ENCODE measurements around the gene NUDT19. TPM values are rescaled to one million over a fixed set of nuclear protein-coding genes. Genes with fewer than 3 reads are reported as not detected.
"Not testable (repeated sequence)": the region's sequence is repeated elsewhere in the genome, so short reads cannot be mapped to it uniquely, and the experiment has no call there.

The NUDT19 gene
- polyA plus RNA-seq (2013, experiment 1 of 2), result 2.5 TPM
- polyA plus RNA-seq (2013, experiment 2 of 2), result 3.8 TPM

GRCh38 chr19:32691291-32691951 is at the start of gene NUDT19:
NUDT19 (plus strand) TSS chr19:32691821; CDS start chr19:32691961, 140 bp downstream.
- H3K4me3 ChIP-seq (ENCODE audit: low read length), result peak within 1 kb of the TSS; percentile 62
- H3K9me3 ChIP-seq (ENCODE audit: insufficient read depth, low read depth, low read length), result no peaks in the 10 kb centered on the region
- 24% methylated on average over 32 of the region's 32 CpGs for WGBS
- peak within 1 kb of the TSS; percentile 75 for H3K9ac ChIP-seq (ENCODE audit: low read depth, low read length)
- H3K4me1 ChIP-seq (ENCODE audit: insufficient read depth, low read length), result peaks cover 3% of the 10 kb centered on the region; the same call in 1 of the 2 replicates
- H3K27ac ChIP-seq (ENCODE audit: low read depth, low read length), result no peak within 1 kb of the TSS
- H3K27me3 ChIP-seq (ENCODE audit: insufficient read depth, low read length), result peaks cover 22% of the 10 kb centered on the region
- no peaks in the 10 kb centered on the region for H3K36me3 ChIP-seq (ENCODE audit: insufficient read depth, low read length)

GRCh38 chr19:32642771-32643170 is 48.9 kb upstream of the NUDT19 start:
- Histone ChIP-seq H3K36me3 (ENCODE audit: insufficient read depth, low read length) (peaks cover 77% of the 10 kb centered on the region), H3K27ac (ENCODE audit: low read depth, low read length) (no peak overlapping the region), H3K4me1 (ENCODE audit: insufficient read depth, low read length) (no peaks in the 10 kb centered on the region), H3K9ac (ENCODE audit: low read depth, low read length) (no peak overlapping the region), H3K4me3 (ENCODE audit: low read length) (no peak overlapping the region), H3K27me3 (ENCODE audit: insufficient read depth, low read length) (no peaks in the 10 kb centered on the region), H3K9me3 (ENCODE audit: insufficient read depth, low read depth, low read length) (no peaks in the 10 kb centered on the region)
- WGBS, result 97% methylated on average over 11 of the region's 12 CpGs

- Histone ChIP-seq H3K36me3 (ENCODE audit: insufficient read depth, low read length) (peaks cover 64% of the 10 kb centered on the region), H3K4me3 (ENCODE audit: low read length) (no peak overlapping the region), H3K27me3 (ENCODE audit: insufficient read depth, low read length) (no peaks in the 10 kb centered on the region), H3K9ac (ENCODE audit: low read depth, low read length) (no peak overlapping the region), H3K4me1 (ENCODE audit: insufficient read depth, low read length) (no peaks in the 10 kb centered on the region), H3K9me3 (ENCODE audit: insufficient read depth, low read depth, low read length) (no peaks in the 10 kb centered on the region), H3K27ac (ENCODE audit: low read depth, low read length) (no peak overlapping the region)
- WGBS, result 95% methylated on average over 6 of the region's 6 CpGs
Measured at GRCh38 chr19:32646556-32646955, 45.1 kb upstream of the NUDT19 start.

- H3K27ac ChIP-seq (ENCODE audit: low read depth, low read length), result no peak overlapping the region
- 0 out of 2 replicates have a peak, but pooled peaks cover 3% of the 10 kb centered on the region for H3K4me1 ChIP-seq (ENCODE audit: insufficient read depth, low read length)
- 96% methylated on average over 8 of the region's 8 CpGs for whole genome bisulfite sequencing
- no peak overlapping the region for H3K9ac ChIP-seq (ENCODE audit: low read depth, low read length)
- H3K36me3 ChIP-seq (ENCODE audit: insufficient read depth, low read length), result peaks cover 56% of the 10 kb centered on the region
- H3K9me3 ChIP-seq (ENCODE audit: insufficient read depth, low read depth, low read length), result no peaks in the 10 kb centered on the region
- H3K4me3 ChIP-seq (ENCODE audit: low read length), result no peak overlapping the region
- H3K27me3 ChIP-seq (ENCODE audit: insufficient read depth, low read length), result no peaks in the 10 kb centered on the region
Measured at GRCh38 chr19:32647361-32647760, 44.3 kb upstream of the NUDT19 start.

- WGBS, result 91% methylated on average over 11 of the region's 11 CpGs
- H3K9ac ChIP-seq (ENCODE audit: low read depth, low read length), result no peak overlapping the region
- no peak overlapping the region for H3K4me3 ChIP-seq (ENCODE audit: low read length)
- H3K27ac ChIP-seq (ENCODE audit: low read depth, low read length), result no peak overlapping the region
- peaks cover 33% of the 10 kb centered on the region for H3K36me3 ChIP-seq (ENCODE audit: insufficient read depth, low read length)
- H3K4me1 ChIP-seq (ENCODE audit: insufficient read depth, low read length), result 0 out of 2 replicates have a peak, but pooled peaks cover 3% of the 10 kb centered on the region
- H3K27me3 ChIP-seq (ENCODE audit: insufficient read depth, low read length), result no peaks in the 10 kb centered on the region
- H3K9me3 ChIP-seq (ENCODE audit: insufficient read depth, low read depth, low read length), result no peaks in the 10 kb centered on the region
Measured at GRCh38 chr19:32649751-32650150, 41.9 kb upstream of the NUDT19 start.

- H3K27me3 ChIP-seq (ENCODE audit: insufficient read depth, low read length), result no peaks in the 10 kb centered on the region
- no peak overlapping the region for H3K4me3 ChIP-seq (ENCODE audit: low read length)
- H3K36me3 ChIP-seq (ENCODE audit: insufficient read depth, low read length), result peaks cover 41% of the 10 kb centered on the region
- H3K9me3 ChIP-seq (ENCODE audit: insufficient read depth, low read depth, low read length), result no peaks in the 10 kb centered on the region
- WGBS, result 96% methylated on average over 5 of the region's 5 CpGs
- 0 out of 2 replicates have a peak, but pooled peaks cover 3% of the 10 kb centered on the region for H3K4me1 ChIP-seq (ENCODE audit: insufficient read depth, low read length)
- no peak overlapping the region for H3K27ac ChIP-seq (ENCODE audit: low read depth, low read length)
- no peak overlapping the region for H3K9ac ChIP-seq (ENCODE audit: low read depth, low read length)
Measured at GRCh38 chr19:32650671-32651070, 41.0 kb upstream of the NUDT19 start.

GRCh38 chr19:32651729-32652140 is 39.9 kb upstream of the NUDT19 start:
- Histone ChIP-seq H3K36me3 (ENCODE audit: insufficient read depth, low read length) (peaks cover 44% of the 10 kb centered on the region), H3K4me3 (ENCODE audit: low read length) (no peak overlapping the region), H3K27ac (ENCODE audit: low read depth, low read length) (no peak overlapping the region), H3K4me1 (ENCODE audit: insufficient read depth, low read length) (0 out of 2 replicates have a peak, but pooled peaks cover 3% of the 10 kb centered on the region), H3K9ac (ENCODE audit: low read depth, low read length) (no peak overlapping the region), H3K27me3 (ENCODE audit: insufficient read depth, low read length) (no peaks in the 10 kb centered on the region), H3K9me3 (ENCODE audit: insufficient read depth, low read depth, low read length) (no peaks in the 10 kb centered on the region)
- WGBS, result 60% methylated on average over 7 of the region's 8 CpGs

GRCh38 chr19:32652331-32652730 is 39.3 kb upstream of the NUDT19 start:
- not testable (repeated sequence) for H3K4me3 ChIP-seq (ENCODE audit: low read length); H3K9ac ChIP-seq (ENCODE audit: low read depth, low read length)
- WGBS, result 93% methylated on average over 13 of the region's 13 CpGs

GRCh38 chr19:32652894-32653598 is 38.6 kb upstream of the NUDT19 start:
- H3K27me3 ChIP-seq (ENCODE audit: insufficient read depth, low read length), result no peaks in the 10 kb centered on the region
- no peak overlapping the region for H3K4me3 ChIP-seq (ENCODE audit: low read length)
- H3K27ac ChIP-seq (ENCODE audit: low read depth, low read length), result peak overlapping the region; percentile 30; the same call in 1 of the 2 replicates
- H3K9me3 ChIP-seq (ENCODE audit: insufficient read depth, low read depth, low read length), result no peaks in the 10 kb centered on the region
- H3K9ac ChIP-seq (ENCODE audit: low read depth, low read length), result no peak overlapping the region
- H3K36me3 ChIP-seq (ENCODE audit: insufficient read depth, low read length), result peaks cover 36% of the 10 kb centered on the region
- H3K4me1 ChIP-seq (ENCODE audit: insufficient read depth, low read length), result 0 out of 2 replicates have a peak, but pooled peaks cover 3% of the 10 kb centered on the region
- WGBS, result 95% methylated on average over 12 of the region's 12 CpGs

More at GRCh38 chr19:32652331-32652730, 39.3 kb upstream of the NUDT19 start:
- H3K4me1 ChIP-seq (ENCODE audit: insufficient read depth, low read length); H3K27ac ChIP-seq (ENCODE audit: low read depth, low read length); H3K9me3 ChIP-seq (ENCODE audit: insufficient read depth, low read depth, low read length); H3K27me3 ChIP-seq (ENCODE audit: insufficient read depth, low read length): not testable (repeated sequence)
- H3K36me3 ChIP-seq (ENCODE audit: insufficient read depth, low read length), result peaks cover 40% of the 10 kb centered on the region

GRCh38 chr19:32653599-32653915 is 38.1 kb upstream of the NUDT19 start:
- 0 out of 2 replicates have a peak, but pooled peaks cover 3% of the 10 kb centered on the region for H3K4me1 ChIP-seq (ENCODE audit: insufficient read depth, low read length)

GRCh38 chr19:32656379-32656778 is 35.2 kb upstream of the NUDT19 start:
- H3K4me3 ChIP-seq (ENCODE audit: low read length); H3K9ac ChIP-seq (ENCODE audit: low read depth, low read length): not testable (repeated sequence)
- WGBS, result 95% methylated on average over 8 of the region's 8 CpGs

More at GRCh38 chr19:32653599-32653915, 38.1 kb upstream of the NUDT19 start:
- H3K9ac ChIP-seq (ENCODE audit: low read depth, low read length), result no peak overlapping the region
- peak overlapping the region; percentile 30; the same call in 1 of the 2 replicates for H3K27ac ChIP-seq (ENCODE audit: low read depth, low read length)
- H3K9me3 ChIP-seq (ENCODE audit: insufficient read depth, low read depth, low read length), result no peaks in the 10 kb centered on the region
- H3K27me3 ChIP-seq (ENCODE audit: insufficient read depth, low read length), result no peaks in the 10 kb centered on the region
- 92% methylated on average over 9 of the region's 15 CpGs for WGBS
- peaks cover 36% of the 10 kb centered on the region for H3K36me3 ChIP-seq (ENCODE audit: insufficient read depth, low read length)
- H3K4me3 ChIP-seq (ENCODE audit: low read length), result no peak overlapping the region

More at GRCh38 chr19:32656379-32656778, 35.2 kb upstream of the NUDT19 start:
- H3K27ac ChIP-seq (ENCODE audit: low read depth, low read length); H3K4me1 ChIP-seq (ENCODE audit: insufficient read depth, low read length); H3K27me3 ChIP-seq (ENCODE audit: insufficient read depth, low read length); H3K9me3 ChIP-seq (ENCODE audit: insufficient read depth, low read depth, low read length): not testable (repeated sequence)
- H3K36me3 ChIP-seq (ENCODE audit: insufficient read depth, low read length), result peaks cover 23% of the 10 kb centered on the region

All from HUES64 (cell line).